Activated CD4-positive, alpha-beta T cell treated with anti-CD3 and anti-CD28 coated beads, Interleukin-2, amount 10 ng/mL, durations not matched to agents 7 days and 5 days (primary cell): ENCODE measurements around the gene MYO16. TPM values are rescaled to one million over a fixed set of nuclear protein-coding genes. Genes with fewer than 3 reads are reported as not detected.
"Not testable (repeated sequence)": the region's sequence is repeated elsewhere in the genome, so short reads cannot be mapped to it uniquely, and the experiment has no call there.

Experiments used
- CTCF ChIA-PET: fragments of 350-600 bp; sonication (Branson Sonifier 250); formaldehyde crosslinking; loops from one replicate; lab custom pipeline; 2021; ENCODE audit warnings: antibody characterized with exemption; lab: Charles Lee
- POLR2A ChIA-PET: fragments of 350-600 bp; sonication (Branson Sonifier 250); formaldehyde crosslinking; loops from one replicate; lab custom pipeline; 2021; ENCODE audit warnings: antibody characterized with exemption; lab: Charles Lee
- DNase-seq: peaks from one replicate; pipeline ENCODE4 v3.0.0-alpha.2; 2020
- H3K27ac Mint-ChIP-seq: one replicate; pipeline ENCODE4 v1.8.0; 2021; ENCODE audit warnings: mild to moderate bottlenecking, moderate library complexity, mixed read lengths
- H3K27me3 Mint-ChIP-seq: one replicate; pipeline ENCODE4 v1.8.0; 2021; ENCODE audit warnings: mixed read lengths
- H3K36me3 Mint-ChIP-seq: one replicate; pipeline ENCODE4 v1.8.0; 2021; ENCODE audit warnings: low read depth, mixed read lengths
- H3K4me1 Mint-ChIP-seq: one replicate; pipeline ENCODE4 v1.8.0; 2021; ENCODE audit warnings: mixed read lengths
- H3K4me3 Mint-ChIP-seq: one replicate; pipeline ENCODE4 v1.8.0; 2021; ENCODE audit warnings: mild to moderate bottlenecking, moderate library complexity, mixed read lengths
- H3K9me3 Mint-ChIP-seq: one replicate; pipeline ENCODE4 v1.8.0; 2021; ENCODE audit warnings: mixed read lengths
- total RNA-seq, 2 experiments: library from RNA; stranded (reverse); gene quantifications; one replicate each; pipeline ENCODE4 v1.2.3, GENCODE V29; 2021

MYO16 gene
- total RNA-seq, 2 experiments from 2014 or later = not detected

GRCh38 chr13:109074436-109074835 is 445.0 kb downstream of the MYO16 start:
- H3K4me3 Mint-ChIP-seq = no peak overlapping the region
- DNase-seq = no peak
- no peaks in the 10 kb centered on the region for H3K36me3 Mint-ChIP-seq
- no peaks in the 10 kb centered on the region for H3K9me3 Mint-ChIP-seq
- ChIA-PET CTCF (no interaction called here), POLR2A (no interaction called here)
- H3K27ac Mint-ChIP-seq = no peak overlapping the region
- H3K27me3 Mint-ChIP-seq = no peaks in the 10 kb centered on the region
- H3K4me1 Mint-ChIP-seq = no peaks in the 10 kb centered on the region

- no peaks in the 10 kb centered on the region for H3K9me3 Mint-ChIP-seq
Observed at GRCh38 chr13:109074853-109075252, 445.4 kb downstream of the MYO16 start.

GRCh38 chr13:109087916-109088623 is 458.7 kb downstream of the MYO16 start:
- no peak for DNase-seq
- Mint-ChIP-seq H3K9me3 (no peaks in the 10 kb centered on the region), H3K4me1 (no peaks in the 10 kb centered on the region), H3K4me3 (no peak overlapping the region), H3K36me3 (no peaks in the 10 kb centered on the region), H3K27ac (no peak overlapping the region), H3K27me3 (no peaks in the 10 kb centered on the region)
- ChIA-PET POLR2A (no interaction called here), CTCF (interaction anchor here (0.7 to 0.9 kb wide), 2 partner anchors 38 to 1596 kb away, joined by 3 to 6 read pairs; no protein-coding TSS in a partner anchor)

More at GRCh38 chr13:109074853-109075252, 445.4 kb downstream of the MYO16 start:
- ChIA-PET POLR2A (no interaction called here), CTCF (no interaction called here)
- Mint-ChIP-seq H3K4me1 (no peaks in the 10 kb centered on the region), H3K36me3 (no peaks in the 10 kb centered on the region), H3K27me3 (no peaks in the 10 kb centered on the region), H3K27ac (no peak overlapping the region), H3K4me3 (no peak overlapping the region)
- no peak for DNase-seq

- POLR2A ChIA-PET = no interaction called here
Observed at GRCh38 chr13:109088624-109088917, 459.2 kb downstream of the MYO16 start.

GRCh38 chr13:109090796-109091195 is 461.4 kb downstream of the MYO16 start:
- Mint-ChIP-seq H3K27ac (no peak overlapping the region), H3K36me3 (no peaks in the 10 kb centered on the region), H3K9me3 (no peaks in the 10 kb centered on the region), H3K4me1 (no peaks in the 10 kb centered on the region), H3K4me3 (no peak overlapping the region), H3K27me3 (no peaks in the 10 kb centered on the region)
- ChIA-PET CTCF (no interaction called here), POLR2A (no interaction called here)
- DNase-seq = no peak

More at GRCh38 chr13:109088624-109088917, 459.2 kb downstream of the MYO16 start:
- Mint-ChIP-seq H3K9me3 (no peaks in the 10 kb centered on the region), H3K4me3 (no peak overlapping the region), H3K27me3 (no peaks in the 10 kb centered on the region), H3K4me1 (no peaks in the 10 kb centered on the region), H3K27ac (no peak overlapping the region), H3K36me3 (no peaks in the 10 kb centered on the region)
- DNase-seq = no peak
- CTCF ChIA-PET = interaction anchor here (0.7 to 0.9 kb wide), 2 partner anchors 37 to 1595 kb away, joined by 3 to 6 read pairs; no protein-coding TSS in a partner anchor

GRCh38 chr13:109091249-109091648 is 461.8 kb downstream of the MYO16 start:
- Mint-ChIP-seq H3K9me3 (no peaks in the 10 kb centered on the region), H3K36me3 (no peaks in the 10 kb centered on the region), H3K27ac (no peak overlapping the region), H3K4me1 (no peaks in the 10 kb centered on the region), H3K27me3 (no peaks in the 10 kb centered on the region), H3K4me3 (no peak overlapping the region)
- no peak for DNase-seq
- ChIA-PET POLR2A (no interaction called here), CTCF (no interaction called here)

- CTCF ChIA-PET, POLR2A ChIA-PET, H3K27me3 Mint-ChIP-seq, DNase-seq, H3K27ac Mint-ChIP-seq, H3K9me3 Mint-ChIP-seq, H3K4me1 Mint-ChIP-seq, H3K4me3 Mint-ChIP-seq, H3K36me3 Mint-ChIP-seq: not testable (repeated sequence)
Observed at GRCh38 chr13:109092186-109092585, 462.8 kb downstream of the MYO16 start.

- no peaks in the 10 kb centered on the region for H3K36me3 Mint-ChIP-seq
- H3K27ac Mint-ChIP-seq = no peak overlapping the region
- H3K4me3 Mint-ChIP-seq = no peak overlapping the region
- H3K27me3 Mint-ChIP-seq = no peaks in the 10 kb centered on the region
- H3K9me3 Mint-ChIP-seq = peaks cover 2% of the 10 kb centered on the region
- DNase-seq = no peak
- ChIA-PET CTCF (interaction anchor here (1.0 kb wide), 1 partner anchor 9 kb away, joined by 3 read pairs; no protein-coding TSS in a partner anchor), POLR2A (no interaction called here)
- H3K4me1 Mint-ChIP-seq = no peaks in the 10 kb centered on the region
Observed at GRCh38 chr13:109093998-109094397, 464.6 kb downstream of the MYO16 start.

- CTCF ChIA-PET = no interaction called here
- H3K9me3 Mint-ChIP-seq = peaks cover 2% of the 10 kb centered on the region
- POLR2A ChIA-PET = no interaction called here
- no peak for DNase-seq
- H3K27ac Mint-ChIP-seq = no peak overlapping the region
- no peak overlapping the region for H3K4me3 Mint-ChIP-seq
- H3K27me3 Mint-ChIP-seq = no peaks in the 10 kb centered on the region
- no peaks in the 10 kb centered on the region for H3K36me3 Mint-ChIP-seq
- no peaks in the 10 kb centered on the region for H3K4me1 Mint-ChIP-seq
Observed at GRCh38 chr13:109095126-109095525, 465.7 kb downstream of the MYO16 start.

- no peak for DNase-seq
- Mint-ChIP-seq H3K27me3 (no peaks in the 10 kb centered on the region), H3K36me3 (no peaks in the 10 kb centered on the region), H3K9me3 (peaks cover 2% of the 10 kb centered on the region), H3K4me3 (no peak overlapping the region), H3K27ac (no peak overlapping the region), H3K4me1 (no peaks in the 10 kb centered on the region)
- POLR2A ChIA-PET = no interaction called here
- CTCF ChIA-PET = no interaction called here
Observed at GRCh38 chr13:109096101-109096500, 466.7 kb downstream of the MYO16 start.

GRCh38 chr13:109100705-109101304 is 471.4 kb downstream of the MYO16 start:
- no peak for DNase-seq
- ChIA-PET CTCF (interaction anchor here (1.6 kb wide), 1 partner anchor 12 kb away, joined by 5 read pairs; no protein-coding TSS in a partner anchor), POLR2A (no interaction called here)
- Mint-ChIP-seq H3K27me3 (no peaks in the 10 kb centered on the region), H3K27ac (no peak overlapping the region), H3K4me3 (no peak overlapping the region), H3K4me1 (no peaks in the 10 kb centered on the region), H3K36me3 (no peaks in the 10 kb centered on the region), H3K9me3 (peaks cover 2% of the 10 kb centered on the region)

- H3K4me3 Mint-ChIP-seq = no peak overlapping the region
- H3K27me3 Mint-ChIP-seq = peaks cover 4% of the 10 kb centered on the region
- no peak overlapping the region for H3K27ac Mint-ChIP-seq
- CTCF ChIA-PET = interaction anchor here (0.7 to 1.6 kb wide), 2 partner anchors 11 to 108 kb away, joined by 3 to 5 read pairs; no protein-coding TSS in a partner anchor
- POLR2A ChIA-PET = no interaction called here
- no peaks in the 10 kb centered on the region for H3K4me1 Mint-ChIP-seq
- DNase-seq = no peak
- H3K9me3 Mint-ChIP-seq = peaks cover 2% of the 10 kb centered on the region
- no peaks in the 10 kb centered on the region for H3K36me3 Mint-ChIP-seq
Observed at GRCh38 chr13:109101550-109102144, 472.2 kb downstream of the MYO16 start.

GRCh38 chr13:109105899-109106298 is 476.5 kb downstream of the MYO16 start:
- Mint-ChIP-seq H3K27ac (no peak overlapping the region), H3K4me3 (no peak overlapping the region), H3K27me3 (peaks cover 6% of the 10 kb centered on the region), H3K36me3 (no peaks in the 10 kb centered on the region), H3K4me1 (no peaks in the 10 kb centered on the region), H3K9me3 (no peaks in the 10 kb centered on the region)
- ChIA-PET CTCF (no interaction called here), POLR2A (no interaction called here)
- no peak for DNase-seq
